NCI-H1930 (cell line): Measurements from ENCODE around the gene TSPOAP1.

Experiments used
- DNase-seq, 2 experiments: peaks; one replicate each; lab custom pipeline; 2025; lab: John Stamatoyannopoulos, UW

Gene TSPOAP1

DNA sequence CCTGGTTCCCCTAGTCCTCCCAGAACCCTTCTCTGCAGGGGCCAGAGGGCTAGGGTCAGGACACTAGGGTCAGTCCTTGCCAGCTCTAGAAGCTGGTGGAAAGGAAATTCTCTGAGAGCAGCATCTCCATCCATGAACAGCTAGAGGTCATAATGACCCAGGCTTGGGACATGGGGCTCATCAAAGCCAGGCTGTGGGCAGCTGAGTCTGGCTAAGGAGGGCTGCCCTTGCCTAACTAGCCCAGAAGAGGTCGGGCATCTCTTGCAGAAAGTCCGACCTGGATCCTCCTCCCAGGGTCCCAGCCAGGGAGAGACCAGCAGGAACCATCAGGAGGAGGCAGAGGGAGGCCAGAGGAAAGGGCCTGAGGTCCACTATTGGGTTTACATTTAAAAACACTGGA lies 52.2 kb downstream of the TSPOAP1 start:
- DNase-seq: no peak

DNA sequence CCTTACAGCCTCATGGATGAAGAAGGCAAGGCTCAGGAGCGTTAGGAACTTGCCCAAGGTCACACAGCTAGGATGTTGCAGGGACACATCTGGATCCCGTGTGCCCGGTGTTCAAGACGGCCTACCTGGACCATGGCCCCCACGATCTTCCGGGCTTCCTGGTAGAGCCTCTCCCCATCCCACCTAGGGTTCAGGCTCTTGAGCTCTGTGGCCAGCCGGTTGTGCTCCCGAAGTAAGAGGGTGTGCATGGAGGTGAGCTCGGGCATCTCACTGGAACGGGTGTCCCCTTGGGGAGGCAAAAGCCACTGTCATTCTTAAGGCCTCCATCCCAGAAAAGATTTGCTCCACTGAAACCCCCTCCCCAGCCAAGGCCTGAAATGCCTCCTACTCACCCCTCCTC lies 53.2 kb downstream of the TSPOAP1 start:
- no peak for DNase-seq

DNA sequence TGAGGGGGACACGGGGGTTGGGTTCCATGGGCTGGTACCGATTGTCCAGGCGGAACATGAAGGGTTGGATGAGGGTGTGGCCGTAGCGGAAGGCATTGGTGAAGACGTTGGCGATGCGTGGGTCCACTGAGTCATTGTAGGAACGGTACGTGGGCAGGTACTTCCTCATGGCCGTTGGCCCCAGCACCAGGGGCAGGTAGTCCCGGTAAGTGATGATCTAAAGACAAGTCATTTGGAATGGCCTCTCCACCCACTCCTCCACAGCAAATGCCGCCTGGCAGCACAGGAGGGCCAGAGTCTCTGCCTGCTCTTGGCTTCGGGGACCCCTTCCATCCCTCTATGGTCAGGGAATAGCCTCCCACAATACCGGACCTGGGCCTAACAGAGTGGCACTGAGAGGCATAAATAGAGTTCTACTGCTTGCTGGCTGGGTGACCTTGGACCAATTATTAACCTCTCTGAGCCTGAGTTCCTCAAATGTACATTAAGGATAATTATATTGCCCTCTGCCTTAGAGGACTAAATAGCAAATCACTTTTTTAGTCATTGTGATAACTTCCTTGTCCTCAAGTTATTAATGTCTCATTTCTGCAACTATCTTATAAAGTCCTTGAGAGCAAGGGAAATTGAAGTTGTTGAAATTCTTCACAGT lies 55.0 kb downstream of the TSPOAP1 start:
- DNase-seq: no peak

DNA sequence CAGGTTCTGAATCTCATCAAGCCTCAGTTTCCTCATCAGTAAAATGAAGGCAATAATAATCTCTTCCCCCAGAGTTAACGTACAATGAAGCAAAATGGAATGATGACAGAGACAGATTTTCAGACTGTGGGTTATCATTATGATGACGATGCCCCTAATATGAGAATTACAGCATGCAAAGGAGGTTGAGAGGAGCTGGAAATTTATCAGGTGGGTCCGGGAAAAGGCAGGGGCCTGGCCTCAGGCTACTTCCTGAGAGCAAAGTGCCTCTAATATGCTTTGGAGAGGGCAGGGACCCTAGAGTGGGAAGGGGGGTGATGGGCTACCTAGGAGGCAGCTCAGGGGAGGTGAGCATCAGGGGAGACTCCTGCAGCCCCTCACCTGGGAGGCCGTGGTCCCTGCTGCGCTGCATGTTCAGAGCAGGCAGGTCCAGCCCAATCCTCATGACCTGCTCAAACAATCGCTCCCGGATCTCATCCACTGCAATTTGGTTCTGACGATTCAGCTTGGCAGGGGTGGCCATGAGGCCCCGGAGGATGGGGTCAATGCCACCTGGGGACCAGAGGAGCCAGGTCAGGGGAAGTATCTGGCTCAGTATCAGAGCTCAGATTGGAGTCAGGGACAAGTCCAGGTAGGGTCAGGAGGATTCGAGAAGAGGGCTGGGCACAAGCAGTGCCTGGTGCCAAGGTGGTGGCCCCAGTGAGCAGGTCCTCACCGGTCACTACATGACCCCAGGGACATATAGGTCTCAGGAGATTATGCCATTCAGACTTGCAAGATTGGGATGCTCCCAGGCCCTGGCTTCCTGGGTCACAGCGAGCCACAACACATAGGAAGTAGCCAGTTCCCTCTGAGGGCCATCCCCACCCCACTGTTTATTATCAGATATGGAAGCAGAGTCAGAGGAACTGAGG lies 56.0 kb downstream of the TSPOAP1 start:
- no peak for DNase-seq

DNA sequence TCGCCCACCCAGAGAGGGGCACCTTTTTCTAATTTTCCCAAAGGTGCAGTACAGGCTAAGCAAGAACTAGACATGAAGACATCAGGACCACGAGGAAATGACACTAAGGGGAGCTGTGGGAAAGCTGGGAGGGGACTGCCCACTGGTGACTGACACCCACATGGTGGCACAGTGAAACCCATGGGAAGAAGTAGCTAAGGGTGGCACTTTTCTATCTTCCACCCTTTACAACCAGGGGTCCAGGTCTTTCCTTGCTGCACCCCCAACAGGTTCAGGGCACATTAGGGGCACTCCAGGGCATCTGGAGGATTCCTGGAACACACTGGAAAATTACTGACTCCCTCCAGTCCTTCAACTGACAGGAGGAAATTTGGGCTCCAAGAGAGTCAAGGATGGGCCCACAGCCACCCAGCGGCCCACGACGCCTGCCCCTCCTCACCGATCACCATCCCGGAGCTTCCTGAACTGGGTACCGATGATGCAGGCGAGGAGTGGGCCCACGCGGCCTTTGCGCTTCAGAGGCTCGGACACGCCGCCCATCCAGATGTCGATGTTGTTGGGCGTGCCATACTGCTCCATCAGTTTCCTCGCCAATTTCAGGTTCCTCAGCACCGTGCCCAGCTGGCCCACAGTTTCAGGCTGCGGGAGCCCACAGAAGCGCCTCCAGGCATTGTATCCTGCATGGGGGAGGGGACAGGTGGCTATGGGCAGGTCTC lies 57.2 kb downstream of the TSPOAP1 start:
- DNase-seq: no peak

DNA sequence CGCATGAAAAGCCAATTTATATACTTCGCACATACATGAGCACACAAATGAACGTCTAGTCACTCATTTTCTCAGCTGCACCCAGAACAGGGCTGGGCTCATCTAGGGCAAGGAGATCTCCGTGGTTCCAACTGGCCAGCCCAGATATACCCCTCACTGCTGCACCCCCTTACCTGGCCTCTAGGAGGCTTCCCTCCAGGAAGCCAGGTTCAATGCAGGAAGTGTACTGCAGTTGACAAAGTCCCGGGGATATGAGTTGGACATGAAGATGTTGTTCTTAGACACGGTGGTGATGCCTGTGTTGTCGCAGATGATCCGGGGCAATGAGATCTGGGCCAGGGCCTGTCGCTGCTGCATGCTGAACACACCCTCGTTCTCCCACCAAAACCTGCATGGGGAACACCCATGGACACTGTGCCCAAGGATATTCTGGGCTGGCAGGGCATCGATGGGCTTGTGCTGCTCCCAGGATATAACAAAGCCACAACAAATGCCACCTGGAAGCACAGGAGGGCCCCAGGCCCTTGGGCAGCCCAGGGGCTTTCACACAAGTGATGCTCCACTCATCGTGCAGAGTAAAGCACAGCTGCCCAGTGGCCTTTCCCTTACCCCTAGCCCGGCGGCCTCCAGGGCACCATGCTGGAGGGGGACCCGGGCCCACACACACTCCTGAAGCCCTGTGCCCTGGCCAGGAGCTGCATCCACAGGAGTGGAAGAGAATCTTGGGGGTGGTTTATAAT lies 57.9 kb downstream of the TSPOAP1 start:
- DNase-seq: no peak

- DNase-seq: no peak
These were observed 58.9 kb downstream of the TSPOAP1 start for GRCh38 chr17:58269557-58270291.

GRCh38 chr17:58268774-58269556 lies 59.6 kb downstream of the TSPOAP1 start:
- DNase-seq: no peak

DNA sequence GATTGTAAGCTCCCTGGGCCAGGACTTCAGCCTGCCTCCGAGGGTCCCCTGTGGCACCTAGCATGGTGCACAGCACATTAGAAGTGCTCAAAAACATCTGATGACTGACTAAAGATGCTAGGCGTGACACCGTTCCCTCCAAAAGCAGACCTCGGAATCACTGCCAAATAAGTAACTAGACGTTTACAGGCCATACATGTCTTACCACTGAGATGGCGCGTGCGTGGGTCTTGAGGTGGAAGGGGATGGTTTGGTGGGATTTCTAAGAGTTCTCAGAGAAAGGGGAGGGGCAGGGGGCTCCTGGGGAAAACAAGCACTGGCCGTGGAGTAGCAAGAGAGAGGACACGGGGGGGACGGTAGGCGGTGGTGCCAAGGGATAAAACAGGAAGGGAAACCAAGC lies 60.3 kb downstream of the TSPOAP1 start:
- DNase-seq: no peak

GRCh38 chr17:58267347-58268324 lies 61.0 kb downstream of the TSPOAP1 start:
- DNase-seq: no peak

GRCh38 chr17:58265902-58266875 lies 62.4 kb downstream of the TSPOAP1 start:
- DNase-seq: no peak

DNA sequence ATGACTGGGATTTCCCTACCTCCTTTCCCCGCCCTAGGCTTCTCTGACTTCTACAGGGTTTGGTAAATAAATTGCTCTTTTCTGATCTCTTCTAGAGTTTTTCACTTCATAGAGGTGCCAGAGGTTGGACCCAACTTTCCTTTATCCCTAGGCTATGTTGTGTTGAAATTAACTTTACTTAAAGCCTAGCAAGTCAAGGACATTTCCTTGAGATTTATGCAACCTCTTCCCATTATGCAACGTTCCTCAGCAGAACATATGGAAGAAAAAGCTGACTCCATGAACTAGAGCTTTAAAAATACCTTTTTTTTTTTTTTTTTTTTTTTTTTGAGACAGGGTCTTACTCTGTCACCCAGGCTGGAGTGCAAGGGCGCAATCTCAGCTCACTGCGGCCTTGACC lies 63.3 kb downstream of the TSPOAP1 start:
- no peak for DNase-seq

DNA sequence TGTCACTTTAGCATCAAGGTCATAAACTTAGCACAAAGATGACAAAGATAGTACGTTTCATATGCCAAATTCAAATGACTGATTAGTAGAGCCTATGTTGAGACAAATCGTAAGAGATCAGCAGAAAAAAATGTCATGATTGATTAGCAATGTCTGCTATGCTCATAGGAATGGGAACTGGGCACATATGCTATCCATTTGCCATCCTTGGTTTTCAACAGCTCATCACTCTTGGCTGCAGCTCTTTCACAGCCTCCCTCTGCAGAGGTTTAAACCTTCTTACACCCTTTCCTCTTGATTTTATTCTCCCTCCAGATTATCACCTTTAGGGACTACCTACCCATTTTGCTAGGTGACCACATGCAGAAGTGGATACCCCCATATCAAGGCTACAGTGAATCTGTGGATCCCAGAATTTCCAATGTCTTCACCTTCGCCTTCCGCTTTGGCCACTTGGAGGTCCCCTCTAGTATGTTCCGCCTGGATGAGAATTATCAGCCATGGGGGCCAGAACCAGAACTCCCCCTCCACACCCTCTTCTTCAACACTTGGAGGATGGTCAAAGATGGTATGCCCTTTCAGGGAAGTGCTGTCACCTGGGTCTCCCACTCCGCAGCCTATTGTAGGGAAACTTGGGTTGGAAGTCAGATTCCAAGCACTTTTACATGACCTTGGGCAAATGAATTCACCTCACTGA lies 64.0 kb downstream of the TSPOAP1 start:
- no peak for DNase-seq

DNA sequence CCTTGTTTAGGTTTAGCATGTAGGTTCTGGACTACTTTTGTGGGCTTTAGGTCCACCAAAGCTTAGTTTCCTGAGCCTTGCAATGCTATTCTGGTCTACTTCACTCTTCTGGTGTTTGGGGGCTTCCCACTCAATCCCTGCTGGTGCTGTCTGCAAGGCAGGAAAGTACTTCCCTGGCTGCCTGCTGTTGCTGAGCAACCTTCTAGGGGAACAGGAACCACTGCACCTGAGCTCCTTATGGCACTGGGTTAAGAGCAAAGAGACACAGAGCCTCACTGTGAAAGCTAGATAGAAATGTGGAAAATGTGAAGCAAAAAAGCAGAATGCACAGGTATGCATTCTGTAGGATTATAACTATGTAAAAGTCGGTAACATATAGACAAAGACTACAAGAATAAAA lies 64.8 kb downstream of the TSPOAP1 start:
- DNase-seq: no peak

DNA sequence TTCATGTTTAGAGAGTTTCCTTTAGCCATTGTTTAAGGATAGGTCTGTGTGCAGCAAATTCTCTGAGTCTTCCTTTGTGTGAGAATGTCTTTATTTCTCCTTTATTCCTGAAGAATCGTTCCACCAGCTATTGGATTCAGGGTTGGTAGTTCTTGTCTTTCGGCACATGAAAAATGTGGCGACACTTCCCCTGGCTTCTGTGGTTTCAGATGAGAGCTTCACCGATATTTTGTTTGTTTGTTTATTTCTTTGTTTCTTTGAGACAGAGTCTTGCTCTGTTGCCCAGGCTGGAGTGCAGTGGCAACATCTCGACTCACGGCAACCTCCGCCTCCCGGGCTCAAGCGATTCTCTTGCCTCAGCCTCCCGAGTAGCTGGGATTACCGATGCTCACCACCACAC lies 66.4 kb downstream of the TSPOAP1 start:
- no peak for DNase-seq

DNA sequence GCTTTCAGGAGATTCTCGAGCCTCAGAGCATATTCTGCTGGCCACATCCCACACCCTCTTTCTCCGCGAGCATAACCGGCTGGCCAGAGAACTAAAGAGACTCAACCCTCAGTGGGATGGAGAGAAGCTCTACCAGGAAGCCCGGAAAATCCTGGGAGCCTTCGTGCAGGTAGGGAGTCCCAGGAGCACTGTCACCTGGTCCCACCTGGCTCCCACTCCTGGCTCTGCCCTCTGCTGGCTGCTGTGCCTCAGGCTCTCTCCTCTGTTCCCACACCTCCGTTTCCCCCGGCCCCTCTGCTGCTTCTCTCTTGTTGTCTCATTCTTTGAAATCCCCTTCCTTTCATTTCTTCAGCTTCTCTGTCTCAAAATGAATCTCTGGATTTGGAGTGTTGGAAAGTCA lies 73.8 kb downstream of the TSPOAP1 start:
- DNase-seq: peak in 1 of 2 experiments; percentile 3

DNA sequence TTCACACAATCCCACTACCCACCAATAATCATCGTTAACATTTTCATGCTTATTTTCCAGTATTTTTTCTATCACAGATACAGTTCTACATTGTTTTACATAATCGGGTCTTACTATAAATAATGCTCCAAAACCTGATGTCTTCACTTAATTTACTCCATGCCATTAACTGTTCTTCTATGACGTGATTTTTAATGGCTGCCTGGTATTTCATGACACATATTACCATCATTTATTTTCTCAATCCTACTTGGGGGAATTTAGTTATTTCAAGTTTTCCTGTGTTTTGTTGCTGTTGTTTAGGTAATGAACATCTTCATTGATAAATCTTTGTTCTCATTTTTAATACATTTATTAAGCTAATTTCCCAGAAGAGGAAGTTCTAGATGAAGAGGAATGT lies 75.5 kb downstream of the TSPOAP1 start:
- DNase-seq: no peak

- no peak for DNase-seq
These were observed 76.5 kb downstream of the TSPOAP1 start for GRCh38 chr17:58252141-58252540.
